ENCODE data around the gene C20orf141. TPM values are rescaled to one million over a fixed set of nuclear protein-coding genes. Genes with fewer than 3 reads are reported as not detected.

The C20orf141 gene
- total RNA-seq, 2 experiments from 2014 or later: not detected

DNA sequence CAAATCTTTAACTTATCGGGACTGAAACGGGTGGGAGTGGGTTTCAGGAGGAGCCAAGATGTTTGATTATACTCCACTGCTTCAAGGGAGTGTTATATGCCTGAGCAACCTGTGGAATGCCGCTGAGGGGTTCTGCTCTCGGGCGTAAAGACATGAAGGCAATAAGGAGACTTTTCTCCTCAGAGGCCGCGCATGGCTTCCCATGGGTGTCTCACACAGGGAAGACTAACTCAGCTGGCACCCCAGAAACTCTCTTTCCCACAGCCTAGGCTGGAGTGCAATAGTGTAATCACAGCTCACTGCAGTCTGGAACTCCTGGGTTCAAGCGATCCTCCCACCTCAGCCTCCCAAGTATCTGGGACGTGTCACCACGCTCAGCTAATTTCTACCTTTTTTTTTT is 5.1 kb upstream of the C20orf141 start:
- peaks cover 6% of the 10 kb centered on the region for H3K9me3 Mint-ChIP-seq
- H3K4me3 Mint-ChIP-seq: no peak overlapping the region
- H3K27ac Mint-ChIP-seq: no peak overlapping the region
- ATAC-seq (no peak), DNase-seq (no peak)
- CTCF ChIA-PET: no interaction called here
- H3K4me1 Mint-ChIP-seq (ENCODE audit: low read depth): no peaks in the 10 kb centered on the region
- peaks cover 24% of the 10 kb centered on the region for H3K27me3 Mint-ChIP-seq
- POLR2A ChIA-PET: no interaction called here
- intact Hi-C loops (cut with micrococcal nuclease): no loop called here
- no peaks in the 10 kb centered on the region for H3K36me3 Mint-ChIP-seq (ENCODE audit: low read depth)
- TF ChIP-seq, protein P1, sequence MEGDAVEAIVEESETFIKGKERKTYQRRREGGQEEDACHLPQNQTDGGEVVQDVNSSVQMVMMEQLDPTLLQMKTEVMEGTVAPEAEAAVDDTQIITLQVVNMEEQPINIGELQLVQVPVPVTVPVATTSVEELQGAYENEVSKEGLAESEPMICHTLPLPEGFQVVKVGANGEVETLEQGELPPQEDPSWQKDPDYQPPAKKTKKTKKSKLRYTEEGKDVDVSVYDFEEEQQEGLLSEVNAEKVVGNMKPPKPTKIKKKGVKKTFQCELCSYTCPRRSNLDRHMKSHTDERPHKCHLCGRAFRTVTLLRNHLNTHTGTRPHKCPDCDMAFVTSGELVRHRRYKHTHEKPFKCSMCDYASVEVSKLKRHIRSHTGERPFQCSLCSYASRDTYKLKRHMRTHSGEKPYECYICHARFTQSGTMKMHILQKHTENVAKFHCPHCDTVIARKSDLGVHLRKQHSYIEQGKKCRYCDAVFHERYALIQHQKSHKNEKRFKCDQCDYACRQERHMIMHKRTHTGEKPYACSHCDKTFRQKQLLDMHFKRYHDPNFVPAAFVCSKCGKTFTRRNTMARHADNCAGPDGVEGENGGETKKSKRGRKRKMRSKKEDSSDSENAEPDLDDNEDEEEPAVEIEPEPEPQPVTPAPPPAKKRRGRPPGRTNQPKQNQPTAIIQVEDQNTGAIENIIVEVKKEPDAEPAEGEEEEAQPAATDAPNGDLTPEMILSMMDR (IDR thresholded peaks at IDR 0.05): no peak

DNA sequence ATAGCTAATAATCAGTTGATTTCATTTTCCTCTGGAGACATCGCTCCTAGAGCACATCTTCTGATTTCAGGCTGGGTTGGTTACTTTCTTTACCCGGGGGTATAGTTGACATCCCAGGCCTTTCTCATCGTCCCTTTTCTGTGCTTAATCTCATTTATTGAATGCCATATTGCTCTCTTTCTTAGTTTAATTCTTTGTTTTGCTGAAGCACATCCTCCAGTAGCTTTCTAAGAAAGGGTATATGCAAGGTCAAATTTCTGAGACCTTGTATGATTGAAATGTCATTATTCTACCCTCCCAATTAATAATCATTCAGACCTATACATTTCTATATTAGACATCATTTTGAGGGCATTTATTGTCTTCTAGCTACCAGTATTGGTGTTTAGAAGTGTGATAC is 2.6 kb upstream of the C20orf141 start:
- no peak overlapping the region for H3K4me3 Mint-ChIP-seq
- POLR2A ChIA-PET: interaction anchor here (1.1 kb wide), 1 partner anchor 9 kb away, joined by 3 read pairs; no protein-coding TSS in a partner anchor

DNA sequence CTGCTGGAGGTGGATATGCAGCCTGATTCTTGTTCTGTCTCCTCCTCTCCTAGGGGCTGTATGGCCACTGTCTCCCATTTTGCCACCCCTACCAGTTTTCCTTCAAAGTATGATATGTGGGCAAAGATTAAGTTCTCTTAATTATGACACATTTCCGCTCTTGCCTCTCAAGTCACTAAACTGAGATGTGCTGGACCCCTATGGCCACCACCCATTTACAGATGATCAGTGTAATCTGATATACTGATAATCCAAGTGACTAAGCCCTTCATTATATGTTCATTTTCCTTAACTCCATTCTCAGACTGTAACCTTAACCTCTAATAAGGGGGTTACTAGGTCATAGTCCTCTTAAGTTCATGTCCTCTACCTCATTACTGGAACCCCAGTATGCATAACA is 711 bp upstream of the C20orf141 start:
- no peak overlapping the region for H3K4me3 Mint-ChIP-seq
- intact Hi-C loops (cut with micrococcal nuclease): no loop called here
- peaks cover 6% of the 10 kb centered on the region for H3K9me3 Mint-ChIP-seq
- POLR2A ChIA-PET: no interaction called here
- H3K27ac Mint-ChIP-seq: no peak overlapping the region
- CTCF ChIA-PET: no interaction called here
- peaks cover 16% of the 10 kb centered on the region for H3K27me3 Mint-ChIP-seq
- H3K4me1 Mint-ChIP-seq (ENCODE audit: low read depth): no peaks in the 10 kb centered on the region
- H3K36me3 Mint-ChIP-seq (ENCODE audit: low read depth): no peaks in the 10 kb centered on the region
- TF ChIP-seq, protein P1 (IDR thresholded peaks at IDR 0.05): no peak
- DNase-seq (no peak), ATAC-seq (no peak)

More for the DNA sequence above, 2.6 kb upstream of the C20orf141 start:
- peaks cover 15% of the 10 kb centered on the region for H3K27me3 Mint-ChIP-seq
- CTCF ChIA-PET: interaction anchor here (0.7 to 1.1 kb wide), 3 partner anchors 69 to 127 kb away, joined by 3 to 5 read pairs (median 4); no protein-coding TSS in a partner anchor
- no peaks in the 10 kb centered on the region for H3K36me3 Mint-ChIP-seq (ENCODE audit: low read depth)
- no peaks in the 10 kb centered on the region for H3K4me1 Mint-ChIP-seq (ENCODE audit: low read depth)
- no peak for DNase-seq
- no peak for ATAC-seq
- H3K27ac Mint-ChIP-seq: no peak overlapping the region
- intact Hi-C loops (cut with micrococcal nuclease): no loop called here
- H3K9me3 Mint-ChIP-seq: peaks cover 6% of the 10 kb centered on the region
- TF ChIP-seq, protein P1 (IDR thresholded peaks at IDR 0.05): no peak

DNA sequence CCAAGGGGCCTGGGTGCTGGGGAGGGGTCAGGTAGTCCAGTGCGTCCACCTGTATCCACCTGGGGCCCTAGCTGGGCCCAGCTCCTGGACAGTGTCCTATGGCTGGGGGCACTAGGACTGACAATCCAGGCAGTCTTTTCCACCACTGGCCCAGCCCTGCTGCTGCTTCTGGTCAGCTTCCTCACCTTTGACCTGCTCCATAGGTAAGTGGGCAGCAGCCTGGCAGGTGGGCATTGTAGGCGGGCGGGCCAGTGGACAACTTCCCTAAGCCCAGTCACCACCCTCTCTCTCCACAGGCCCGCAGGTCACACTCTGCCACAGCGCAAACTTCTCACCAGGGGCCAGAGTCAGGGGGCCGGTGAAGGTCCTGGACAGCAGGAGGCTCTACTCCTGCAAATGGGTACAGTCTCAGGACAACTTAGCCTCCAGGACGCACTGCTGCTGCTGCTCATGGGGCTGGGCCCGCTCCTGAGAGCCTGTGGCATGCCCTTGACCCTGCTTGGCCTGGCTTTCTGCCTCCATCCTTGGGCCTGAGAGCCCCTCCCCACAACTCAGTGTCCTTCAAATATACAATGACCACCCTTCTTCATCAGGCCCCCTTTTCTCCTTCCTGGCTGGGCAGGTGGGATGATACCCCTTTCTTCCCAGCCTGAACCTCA is 584 bp downstream of the C20orf141 start:
- CTCF ChIA-PET: no interaction called here
- Mint-ChIP-seq H3K36me3 (ENCODE audit: low read depth) (no peaks in the 10 kb centered on the region), H3K9me3 (peaks cover 6% of the 10 kb centered on the region), H3K4me3 (no peak overlapping the region), H3K4me1 (ENCODE audit: low read depth) (peaks cover 5% of the 10 kb centered on the region), H3K27me3 (peaks cover 25% of the 10 kb centered on the region), H3K27ac (no peak overlapping the region)
- intact Hi-C loops (cut with micrococcal nuclease): no loop called here
- no peak for ATAC-seq
- TF ChIP-seq, protein P1 (IDR thresholded peaks at IDR 0.05): no peak
- POLR2A ChIA-PET: no interaction called here
- no peak for DNase-seq

DNA sequence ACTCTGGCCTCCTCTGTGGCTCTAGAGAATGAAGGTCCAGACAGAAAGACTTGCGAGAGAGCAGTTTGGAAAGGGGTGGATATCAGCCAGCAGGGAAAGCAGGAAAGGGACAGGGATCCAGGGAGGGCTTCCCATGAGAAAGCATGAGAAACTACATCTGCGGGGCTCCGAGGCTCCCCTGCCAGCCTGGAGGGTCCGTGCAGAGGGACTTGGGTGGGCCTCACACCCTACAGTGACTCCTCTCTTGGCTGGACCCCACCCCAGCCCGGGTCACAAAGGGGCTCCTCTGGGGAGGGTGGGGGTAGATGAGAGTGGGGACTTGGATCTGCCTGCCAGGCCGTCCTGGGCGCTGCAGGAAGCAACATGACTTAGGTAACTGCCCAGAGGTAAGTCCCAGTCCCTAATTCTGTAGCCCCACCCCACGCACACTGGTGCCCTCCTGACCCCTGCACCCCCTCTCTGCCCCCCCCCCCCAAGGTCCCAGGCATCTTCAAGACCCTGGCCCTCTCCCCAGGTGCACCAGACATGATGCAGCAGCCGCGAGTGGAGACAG is 1.3 kb downstream of the C20orf141 start, which contains the start of gene TMEM239:
Gene TMEM239, plus strand, starts transcription at position 335 of the 553 bp plus-strand sequence. Its CDS starts 191 bp downstream, at position 526.
- DNase-seq: no peak
- ChIA-PET POLR2A (no interaction called here), CTCF (interaction anchor here (0.6 to 1.2 kb wide), 2 partner anchors 15 to 74 kb away, joined by 3 read pairs; partner anchors contain the start of gene CPXM1)
- Mint-ChIP-seq H3K27me3 (peaks cover 26% of the 10 kb centered on the region), H3K27ac (no peak within 1 kb of the TSS), H3K9me3 (peaks cover 6% of the 10 kb centered on the region), H3K4me1 (ENCODE audit: low read depth) (peaks cover 8% of the 10 kb centered on the region), H3K36me3 (ENCODE audit: low read depth) (no peaks in the 10 kb centered on the region), H3K4me3 (no peak within 1 kb of the TSS)
- ATAC-seq: no peak
- intact Hi-C loops (cut with micrococcal nuclease): no loop called here
- TF ChIP-seq, protein P1 (IDR thresholded peaks at IDR 0.05): no peak

All from activated CD8-positive, alpha-beta T cell treated with anti-CD3 and anti-CD28 coated beads for 36 hours (primary cell).